Activated naive CD4-positive, alpha-beta T cell treated with Interleukin-2 at 50 U/mL for 16 hours (primary cell): ENCODE results near the gene SAMM50.

ENCODE experiments used
- DNase-seq: peaks from one replicate; pipeline ENCODE4 v3.0.0-alpha.2; 2020

SAMM50 gene

GRCh38 chr22:43955040-43955882, at the start of gene SAMM50:
Gene SAMM50 (plus strand): TSS chr22:43955442. CDS start chr22:43955578, 136 bp downstream.
- peak; percentile 92 for DNase-seq

GRCh38 chr22:43905681-43906080, 49.6 kb upstream of the SAMM50 start:
- no peak for DNase-seq

GRCh38 chr22:43909708-43910107, 45.5 kb upstream of the SAMM50 start:
- no peak for DNase-seq

- no peak for DNase-seq
Measured at GRCh38 chr22:43910178-43910695, 45.0 kb upstream of the SAMM50 start.

- DNase-seq = no peak
Measured at GRCh38 chr22:43911351-43911750, 43.9 kb upstream of the SAMM50 start.

GRCh38 chr22:43917521-43917920, 37.7 kb upstream of the SAMM50 start:
- DNase-seq = no peak

- no peak for DNase-seq
Measured at GRCh38 chr22:43919106-43919973, 35.9 kb upstream of the SAMM50 start.

- no peak for DNase-seq
Measured at GRCh38 chr22:43921370-43921769, 33.9 kb upstream of the SAMM50 start.

GRCh38 chr22:43922123-43922522, 33.1 kb upstream of the SAMM50 start:
- no peak for DNase-seq

- no peak for DNase-seq
Measured at GRCh38 chr22:43923191-43923590, 32.1 kb upstream of the SAMM50 start.

GRCh38 chr22:43923631-43924464, 31.4 kb upstream of the SAMM50 start, which contains the start of gene PNPLA3:
Gene PNPLA3 (plus strand): TSS chr22:43923805. CDS start chr22:43923912, 107 bp downstream.
- DNase-seq = peak; percentile 80

- no peak for DNase-seq
Measured at GRCh38 chr22:43924877-43925276, 30.4 kb upstream of the SAMM50 start.

- no peak for DNase-seq
Measured at GRCh38 chr22:43925433-43926348, 29.6 kb upstream of the SAMM50 start.

GRCh38 chr22:43926349-43926710, 28.9 kb upstream of the SAMM50 start:
- DNase-seq = no peak

- DNase-seq = no peak
Measured at GRCh38 chr22:43928468-43928867, 26.8 kb upstream of the SAMM50 start.

GRCh38 chr22:43928908-43929307, 26.3 kb upstream of the SAMM50 start:
- DNase-seq = no peak

- no peak for DNase-seq
Measured at GRCh38 chr22:43931771-43932170, 23.5 kb upstream of the SAMM50 start.

GRCh38 chr22:43941449-43941848, 13.8 kb upstream of the SAMM50 start:
- no peak for DNase-seq

- DNase-seq = no peak
Measured at GRCh38 chr22:43944670-43945430, 10.4 kb upstream of the SAMM50 start.

- DNase-seq = peak; percentile 68
Measured at GRCh38 chr22:43945632-43946383, 9.4 kb upstream of the SAMM50 start.
